HG03575 (cell line): ENCODE measurements around the gene SHC3.

Source experiments
- ATAC-seq: cut with Tn5 transposase; IDR thresholded peaks from one replicate; pipeline ENCODE4 v1.9.1; 2021; ENCODE audit not compliant: unreplicated experiment, insufficient number of reproducible peaks, low FRiP score; ENCODE audit errors: extremely low read depth

Gene SHC3

DNA sequence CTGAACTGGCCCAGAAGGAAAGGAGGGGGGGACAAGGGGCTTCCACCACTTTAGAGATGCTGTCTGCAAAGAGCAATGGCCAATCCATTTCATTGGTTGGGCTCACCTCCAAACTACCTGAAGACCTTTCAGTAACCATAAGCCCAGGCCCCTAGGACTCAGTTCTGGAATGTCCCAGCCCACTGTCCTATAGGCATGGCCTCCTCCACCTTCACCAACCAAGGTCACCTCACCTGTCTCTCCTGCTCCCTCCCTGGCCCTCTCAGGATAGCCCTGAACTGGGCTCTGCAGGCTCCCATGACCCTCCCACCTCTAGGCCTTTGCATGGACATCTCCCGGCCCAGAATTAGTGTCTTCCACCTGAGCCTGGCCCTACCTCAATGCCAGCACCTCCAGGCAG is 165.0 kb downstream of the SHC3 start:
- ATAC-seq, result no peak

DNA sequence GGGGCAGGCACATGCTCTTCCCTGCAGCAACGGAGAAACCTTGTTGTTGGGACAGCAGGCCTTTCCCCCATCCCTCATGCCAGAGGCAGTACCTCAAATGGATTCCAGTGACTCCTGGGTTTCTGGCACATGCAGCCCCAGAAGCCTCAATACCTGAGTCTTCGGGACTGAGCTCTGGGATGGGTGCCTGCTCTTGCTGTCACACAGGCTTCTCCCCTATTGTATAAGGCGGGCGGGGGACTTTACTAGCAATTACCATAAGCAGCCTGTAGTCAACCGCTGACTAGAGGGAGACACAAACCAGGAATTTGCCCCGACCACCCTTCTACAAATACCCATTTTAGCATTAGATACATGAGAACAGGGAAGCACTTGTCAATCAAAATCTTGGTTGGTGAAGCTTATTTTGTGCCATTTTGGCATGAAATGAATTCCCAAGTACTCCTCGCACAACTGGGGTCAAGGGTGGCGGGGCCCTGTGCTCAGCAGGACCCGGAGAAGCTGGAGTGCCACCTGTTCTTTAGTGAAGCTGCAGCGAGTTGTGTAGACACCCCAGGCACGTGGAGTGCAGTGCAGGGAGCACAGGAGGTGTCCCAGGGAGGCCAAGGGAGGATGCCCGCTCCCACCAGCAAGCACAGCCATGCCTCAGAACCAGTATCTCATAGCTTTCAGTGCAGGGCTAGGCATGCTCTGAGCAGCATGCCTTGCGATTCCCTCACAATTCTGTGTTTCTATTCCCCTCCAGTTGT is 166.2 kb downstream of the SHC3 start:
- ATAC-seq, result no peak

DNA sequence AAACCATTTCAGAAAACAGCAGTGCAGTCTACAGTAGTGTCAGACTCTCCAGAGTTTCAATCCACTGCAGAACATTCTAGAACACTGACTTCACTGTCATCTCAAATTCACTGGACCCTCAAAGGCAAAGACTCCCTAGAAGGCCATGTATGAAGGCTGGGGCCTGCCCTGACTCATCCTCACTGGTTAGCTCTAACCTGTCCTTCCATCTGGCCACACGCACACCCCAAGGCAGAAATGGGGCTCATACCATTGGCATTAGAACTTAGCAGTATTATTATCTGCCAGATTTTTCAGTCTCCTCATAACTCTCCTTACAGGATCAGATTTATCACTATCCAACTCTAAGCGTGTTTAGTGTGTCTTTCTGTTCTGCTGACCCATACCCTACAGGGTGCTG is 166.9 kb downstream of the SHC3 start:
- no peak for ATAC-seq

DNA sequence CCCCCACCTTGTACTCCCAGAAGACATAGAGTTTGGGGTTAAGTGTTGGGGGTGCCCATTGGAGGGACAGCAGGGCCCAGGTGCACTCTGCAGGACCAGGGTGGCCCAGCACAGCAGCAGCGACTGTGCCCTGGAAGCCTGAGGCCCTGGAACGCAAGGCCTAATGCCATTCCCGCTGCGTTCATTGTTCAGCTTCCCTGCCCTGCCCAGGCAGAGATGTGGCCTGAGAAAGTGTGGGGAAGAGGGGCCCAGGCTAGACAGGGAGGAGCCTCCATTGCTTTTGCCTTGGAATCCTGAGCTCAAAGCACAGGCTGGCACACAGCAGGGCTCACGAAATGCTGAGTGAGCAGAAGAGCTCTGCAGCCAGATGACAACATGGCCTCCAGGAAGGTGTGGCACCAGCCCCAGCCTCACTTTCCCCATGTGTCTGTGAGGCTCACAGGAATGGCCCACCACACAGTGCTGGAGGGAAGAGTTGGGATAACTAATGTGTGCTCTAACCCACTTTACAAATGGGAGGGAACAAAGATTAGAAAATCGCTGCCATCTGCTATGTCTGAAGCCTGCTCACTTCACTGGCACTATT is 168.0 kb downstream of the SHC3 start:
- ATAC-seq, result no peak

DNA sequence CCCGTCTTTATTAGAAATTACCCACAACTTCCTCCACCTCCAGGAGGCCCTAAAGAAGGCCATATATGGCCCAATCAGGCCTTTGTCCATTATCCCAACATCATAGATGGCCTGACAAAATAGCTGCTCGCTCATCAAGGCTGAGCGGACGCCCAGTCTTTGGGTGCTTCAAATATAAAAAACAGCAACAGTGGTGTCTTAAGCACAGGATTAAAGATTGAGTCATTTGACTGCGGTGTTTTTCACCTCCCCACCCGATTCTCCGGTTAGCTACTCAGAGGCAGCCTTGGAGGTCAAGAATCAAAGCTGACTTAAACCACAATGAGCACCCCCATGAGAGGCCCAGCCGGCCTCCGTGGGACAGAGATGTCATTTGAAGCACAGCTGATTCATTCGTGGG is 168.6 kb downstream of the SHC3 start:
- ATAC-seq, result no peak

DNA sequence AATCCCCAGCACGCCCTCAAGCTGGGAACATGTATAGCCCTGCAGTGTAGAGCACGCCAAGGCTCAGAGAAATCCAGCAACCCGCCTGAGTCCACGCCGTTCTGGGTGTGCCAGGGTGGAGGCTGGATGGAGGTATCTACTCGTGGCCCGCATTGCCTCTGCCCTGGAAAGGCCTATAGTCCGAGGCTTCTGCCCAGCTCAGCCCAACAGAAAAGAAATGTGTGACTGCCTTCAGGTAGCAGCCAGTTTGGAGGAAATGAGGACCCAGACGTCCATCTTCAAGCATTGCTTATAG is 169.1 kb downstream of the SHC3 start:
- ATAC-seq, result no peak

DNA sequence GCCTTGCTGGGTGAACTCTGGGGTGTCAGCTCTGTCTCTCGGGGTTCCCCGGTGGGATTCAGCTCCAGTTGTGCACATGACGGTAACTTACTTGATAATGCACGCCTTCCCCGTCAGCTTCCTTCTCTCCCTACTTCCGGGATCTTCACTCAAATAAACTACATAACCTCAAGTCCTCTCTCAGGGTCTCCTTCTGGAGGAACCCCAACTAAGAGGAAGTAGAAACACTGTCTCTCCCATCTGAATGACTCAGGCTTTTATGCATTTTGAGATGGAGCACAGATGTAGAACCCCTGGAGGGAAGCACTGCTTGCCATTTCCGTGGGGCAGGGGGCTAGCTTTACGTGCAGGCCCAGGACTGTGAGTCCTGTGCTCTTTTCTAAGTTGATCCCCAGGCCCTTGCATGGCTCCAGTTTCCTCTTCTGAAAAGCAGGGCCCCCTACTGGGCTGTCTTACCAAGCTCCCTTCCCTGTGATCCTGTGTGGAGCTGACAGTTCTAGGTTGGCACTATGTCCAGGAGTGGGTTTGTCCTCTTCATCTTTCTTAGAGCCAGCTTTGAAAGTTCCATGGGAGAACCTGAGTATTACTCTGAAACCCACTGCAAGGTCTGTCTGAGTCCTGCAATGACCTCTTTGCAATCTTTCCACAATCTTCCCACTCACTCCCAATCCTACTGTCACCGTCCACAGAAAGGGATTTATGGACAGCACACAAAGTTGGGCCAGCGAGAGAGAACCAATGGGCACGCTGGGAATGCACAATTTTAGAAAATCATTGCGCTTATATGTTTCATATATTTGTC is 169.7 kb downstream of the SHC3 start:
- ATAC-seq, result no peak

- ATAC-seq, result no peak
These were observed 170.4 kb downstream of the SHC3 start for GRCh38 chr9:89008055-89008743.

DNA sequence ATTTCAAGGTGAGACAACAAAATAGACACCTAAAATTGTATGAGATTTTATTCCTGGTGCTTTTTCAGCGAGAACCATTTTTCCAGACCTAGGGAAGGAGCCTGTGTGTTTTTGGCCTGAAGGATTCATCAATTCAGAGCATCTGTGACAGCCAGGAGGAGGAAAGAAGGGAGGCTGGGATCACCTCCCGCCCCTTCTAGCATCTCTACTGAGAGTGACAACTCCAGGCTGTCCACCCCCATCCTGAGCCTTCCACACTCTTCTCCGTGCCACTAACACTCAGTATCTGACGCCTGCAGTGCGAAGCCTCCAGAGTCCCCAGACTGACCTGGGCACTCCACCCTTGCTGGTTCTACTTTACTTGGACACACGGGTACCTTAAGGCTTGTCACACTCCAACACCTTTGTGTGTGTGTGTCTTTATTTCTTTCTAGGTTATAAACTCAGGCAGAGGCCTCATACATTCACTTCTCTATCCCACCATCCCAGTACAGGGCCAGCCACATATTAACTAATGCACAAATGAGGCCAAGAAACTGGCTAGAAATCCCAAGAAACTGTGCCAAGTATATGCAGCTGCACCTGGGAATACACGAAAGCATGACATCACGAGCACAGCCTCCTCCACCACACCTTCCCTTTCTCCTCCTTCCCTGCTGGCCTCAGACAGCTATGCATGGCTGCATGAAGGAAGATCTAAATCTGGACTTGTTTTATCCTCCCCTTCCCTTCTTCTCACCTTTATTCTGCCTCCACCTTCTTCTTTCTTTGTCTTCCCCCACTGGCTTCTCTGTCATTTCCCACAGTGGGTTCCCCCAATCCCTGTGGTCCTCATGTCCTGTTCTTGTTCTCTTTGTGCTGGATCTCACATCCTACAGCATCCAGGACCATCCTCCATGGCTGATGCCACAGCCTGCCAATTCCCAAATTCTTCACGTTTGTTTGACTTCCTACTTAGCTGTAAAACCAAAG is 171.3 kb downstream of the SHC3 start:
- no peak for ATAC-seq

GRCh38 chr9:89006267-89006666 is 172.4 kb downstream of the SHC3 start:
- no peak for ATAC-seq

DNA sequence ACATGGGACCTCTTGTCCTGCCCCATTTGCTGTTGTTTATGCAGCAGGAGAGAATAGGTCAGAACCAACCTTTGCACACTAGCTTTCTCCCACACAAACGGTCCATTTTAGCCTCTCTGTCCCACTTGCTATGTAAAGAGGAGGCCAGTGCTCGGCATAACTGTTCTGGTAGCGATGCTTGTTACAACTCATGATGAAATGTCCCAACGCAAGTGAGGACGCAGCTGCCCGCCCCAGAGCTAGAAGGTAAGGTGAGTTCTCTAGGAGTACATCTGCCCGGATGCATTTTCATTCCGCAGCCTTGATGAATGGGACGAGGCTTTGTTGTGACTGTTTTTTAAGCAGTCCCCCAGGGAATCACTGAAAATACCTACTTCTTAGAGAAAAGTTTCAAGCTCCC is 173.3 kb downstream of the SHC3 start:
- ATAC-seq, result no peak

DNA sequence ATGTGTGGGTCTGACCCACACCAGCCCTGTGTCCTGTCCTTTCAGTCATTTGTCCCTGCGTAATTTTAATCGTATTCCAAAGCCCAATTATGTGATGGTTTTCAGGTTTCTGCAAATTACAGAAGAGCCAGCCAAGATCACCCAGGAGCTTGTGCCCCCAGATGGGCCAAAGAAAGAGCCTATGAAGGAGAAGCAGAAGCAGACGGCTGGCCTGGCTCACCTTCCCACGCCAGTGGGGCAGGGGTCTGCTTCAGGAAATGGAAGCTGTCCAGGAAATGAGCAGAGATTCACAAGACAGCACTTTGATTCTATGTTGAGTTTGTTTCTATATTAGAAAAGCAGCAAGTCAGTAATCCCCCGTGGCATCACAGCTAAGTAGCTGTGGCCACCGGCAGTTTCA is 175.6 kb downstream of the SHC3 start:
- no peak for ATAC-seq

DNA sequence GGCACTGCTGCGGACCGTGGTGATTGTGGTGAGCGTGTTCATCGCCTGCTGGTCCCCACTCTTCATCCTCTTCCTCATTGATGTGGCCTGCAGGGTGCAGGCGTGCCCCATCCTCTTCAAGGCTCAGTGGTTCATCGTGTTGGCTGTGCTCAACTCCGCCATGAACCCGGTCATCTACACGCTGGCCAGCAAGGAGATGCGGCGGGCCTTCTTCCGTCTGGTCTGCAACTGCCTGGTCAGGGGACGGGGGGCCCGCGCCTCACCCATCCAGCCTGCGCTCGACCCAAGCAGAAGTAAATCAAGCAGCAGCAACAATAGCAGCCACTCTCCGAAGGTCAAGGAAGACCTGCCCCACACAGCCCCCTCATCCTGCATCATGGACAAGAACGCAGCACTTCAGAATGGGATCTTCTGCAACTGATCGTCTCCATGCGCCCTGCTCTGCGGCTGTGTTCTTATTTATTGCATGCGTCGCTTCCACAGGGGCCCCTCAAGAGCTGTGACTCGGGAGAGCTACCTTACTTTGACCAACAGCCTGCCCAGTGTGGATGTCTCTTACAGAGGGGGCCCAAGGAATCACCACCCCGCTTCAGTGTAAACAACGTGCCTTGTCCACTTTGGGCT is 176.6 kb downstream of the SHC3 start:
- ATAC-seq, result no peak

DNA sequence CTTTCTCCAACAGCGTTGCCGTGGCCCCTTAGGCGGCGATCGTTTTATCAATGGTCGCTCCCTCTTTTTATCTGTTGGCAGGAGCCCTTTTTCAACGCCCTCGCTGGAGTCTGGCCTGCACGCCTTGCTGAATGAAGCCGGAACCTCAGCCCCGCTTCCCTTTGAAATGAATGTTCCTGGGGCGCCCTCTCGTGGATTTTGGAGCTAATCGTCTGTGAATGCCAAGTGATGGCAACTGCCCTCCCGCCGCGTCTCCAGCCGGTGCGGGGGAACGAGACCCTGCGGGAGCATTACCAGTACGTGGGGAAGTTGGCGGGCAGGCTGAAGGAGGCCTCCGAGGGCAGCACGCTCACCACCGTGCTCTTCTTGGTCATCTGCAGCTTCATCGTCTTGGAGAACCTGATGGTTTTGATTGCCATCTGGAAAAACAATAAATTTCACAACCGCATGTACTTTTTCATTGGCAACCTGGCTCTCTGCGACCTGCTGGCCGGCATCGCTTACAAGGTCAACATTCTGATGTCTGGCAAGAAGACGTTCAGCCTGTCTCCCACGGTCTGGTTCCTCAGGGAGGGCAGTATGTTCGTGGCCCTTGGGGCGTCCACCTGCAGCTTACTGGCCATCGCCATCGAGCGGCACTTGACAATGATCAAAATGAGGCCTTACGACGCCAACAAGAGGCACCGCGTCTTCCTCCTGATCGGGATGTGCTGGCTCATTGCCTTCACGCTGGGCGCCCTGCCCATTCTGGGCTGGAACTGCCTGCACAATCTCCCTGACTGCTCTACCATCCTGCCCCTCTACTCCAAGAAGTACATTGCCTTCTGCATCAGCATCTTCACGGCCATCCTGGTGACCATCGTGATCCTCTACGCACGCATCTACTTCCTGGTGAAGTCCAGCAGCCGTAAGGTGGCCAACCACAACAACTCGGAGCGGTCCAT is 177.4 kb downstream of the SHC3 start:
- no peak for ATAC-seq

DNA sequence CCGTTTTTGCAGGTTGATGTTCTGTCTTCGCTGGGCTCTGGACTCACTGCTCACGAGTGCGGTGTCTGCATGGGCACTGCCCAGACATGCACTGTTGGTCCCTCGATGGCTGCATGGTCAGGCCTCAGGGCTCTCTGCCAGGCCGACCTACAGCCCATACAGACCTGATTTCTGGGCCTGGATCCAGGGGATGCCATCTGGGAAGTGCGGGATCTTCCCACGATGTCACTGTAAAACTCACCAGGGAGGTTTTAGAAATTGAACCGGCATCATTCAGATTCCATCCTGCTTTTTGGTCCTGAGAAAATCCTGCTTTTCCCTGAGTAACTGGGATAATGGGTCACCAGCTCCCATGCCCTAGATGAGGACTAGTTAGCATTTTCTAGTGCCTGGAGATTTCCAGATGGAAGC is 178.2 kb downstream of the SHC3 start:
- ATAC-seq, result no peak

GRCh38 chr9:88998911-88999310 is 179.7 kb downstream of the SHC3 start:
- ATAC-seq, result no peak

DNA sequence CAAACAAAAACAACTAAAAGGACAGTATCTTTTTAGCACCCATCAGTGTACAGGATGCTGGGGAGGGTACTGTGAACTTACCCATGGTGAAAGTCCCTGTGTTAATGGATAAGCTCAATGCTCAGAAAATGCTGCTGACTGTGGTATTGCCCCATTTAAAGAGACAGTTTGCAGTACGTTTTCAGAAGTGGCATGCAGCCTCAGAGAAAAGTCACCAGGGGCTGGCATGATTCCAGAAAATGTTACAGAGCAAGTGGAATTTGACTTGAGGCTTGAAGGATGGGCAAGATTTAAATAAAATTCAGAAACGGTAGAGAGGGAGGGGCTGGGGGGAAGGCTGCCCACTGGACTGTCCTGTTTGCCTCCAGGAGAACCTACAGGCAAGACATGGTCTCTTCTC is 180.1 kb downstream of the SHC3 start:
- ATAC-seq, result no peak
